ENCODE measurements around the gene THOC6.

The THOC6 gene

DNA sequence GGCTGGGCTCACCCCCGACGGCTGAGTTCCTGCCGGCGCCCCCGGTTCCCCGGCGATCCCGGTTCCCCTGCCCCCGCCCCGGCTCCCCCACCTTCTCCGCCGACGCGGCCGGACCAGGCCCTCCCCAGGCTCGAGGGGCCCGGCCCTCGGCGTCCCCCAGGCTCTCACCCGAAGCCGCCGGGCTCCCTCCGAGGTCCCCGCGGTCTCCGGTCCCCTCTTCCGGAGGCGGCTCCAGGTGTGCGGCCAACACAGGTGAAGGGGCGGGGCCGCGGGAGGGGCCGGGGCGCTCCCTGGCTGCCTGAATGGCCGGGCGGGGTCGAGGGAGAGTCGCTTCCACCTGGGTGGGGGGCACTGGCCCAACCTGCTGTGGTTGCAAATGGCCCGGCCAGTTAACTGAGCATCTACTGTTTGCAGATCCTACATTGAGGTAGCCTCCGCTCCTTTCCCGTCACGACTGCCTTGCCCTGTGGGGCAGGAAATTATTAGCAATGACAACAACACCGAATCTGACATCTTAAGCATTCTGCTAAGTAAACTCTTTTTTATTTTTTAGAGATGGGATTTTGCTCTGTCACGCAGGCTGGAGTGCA, 13.0 kb downstream of the THOC6 start, which contains the start of gene BICDL2:
BICDL2 (minus strand) TSS at position 219 of the 590 bp plus-strand sequence. CDS start 1,448 bp downstream, outside the sequence.
- no peak within 1 kb of the TSS for H3K27ac ChIP-seq
- TF ChIP-seq, protein P1, sequence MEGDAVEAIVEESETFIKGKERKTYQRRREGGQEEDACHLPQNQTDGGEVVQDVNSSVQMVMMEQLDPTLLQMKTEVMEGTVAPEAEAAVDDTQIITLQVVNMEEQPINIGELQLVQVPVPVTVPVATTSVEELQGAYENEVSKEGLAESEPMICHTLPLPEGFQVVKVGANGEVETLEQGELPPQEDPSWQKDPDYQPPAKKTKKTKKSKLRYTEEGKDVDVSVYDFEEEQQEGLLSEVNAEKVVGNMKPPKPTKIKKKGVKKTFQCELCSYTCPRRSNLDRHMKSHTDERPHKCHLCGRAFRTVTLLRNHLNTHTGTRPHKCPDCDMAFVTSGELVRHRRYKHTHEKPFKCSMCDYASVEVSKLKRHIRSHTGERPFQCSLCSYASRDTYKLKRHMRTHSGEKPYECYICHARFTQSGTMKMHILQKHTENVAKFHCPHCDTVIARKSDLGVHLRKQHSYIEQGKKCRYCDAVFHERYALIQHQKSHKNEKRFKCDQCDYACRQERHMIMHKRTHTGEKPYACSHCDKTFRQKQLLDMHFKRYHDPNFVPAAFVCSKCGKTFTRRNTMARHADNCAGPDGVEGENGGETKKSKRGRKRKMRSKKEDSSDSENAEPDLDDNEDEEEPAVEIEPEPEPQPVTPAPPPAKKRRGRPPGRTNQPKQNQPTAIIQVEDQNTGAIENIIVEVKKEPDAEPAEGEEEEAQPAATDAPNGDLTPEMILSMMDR (conservative IDR thresholded peaks at IDR 0.05; ENCODE audit: low read depth) = no peak
- CTCF ChIA-PET = no interaction called here
- POLR2A ChIA-PET (ENCODE audit: low non-redundant PET) = no interaction called here
- DNase-seq (ENCODE audit: low spot score) = no peak

DNA sequence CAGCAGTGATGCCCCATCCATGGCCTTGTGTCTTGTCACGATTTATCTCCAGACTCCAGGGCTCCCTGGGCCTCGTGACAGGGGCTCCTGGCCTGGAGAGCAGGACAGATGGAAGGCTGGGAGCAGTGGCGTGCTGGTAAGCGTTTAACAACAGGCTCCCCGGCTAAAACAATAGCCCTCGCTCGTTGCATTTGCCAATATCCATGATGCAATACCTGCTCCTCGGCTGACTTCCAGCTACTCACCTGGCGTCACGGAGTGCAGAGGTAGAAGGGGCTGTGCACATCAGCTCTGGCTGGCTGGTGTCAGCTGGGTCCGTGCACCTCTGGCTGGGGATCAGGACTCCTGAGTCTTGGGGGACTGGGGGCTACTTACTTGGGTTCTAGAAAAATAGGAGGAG, 14.4 kb downstream of the THOC6 start:
- DNase-seq (ENCODE audit: low spot score) = peak; percentile 79
- no peak overlapping the region for H3K27ac ChIP-seq
- POLR2A ChIA-PET (ENCODE audit: low non-redundant PET) = no interaction called here
- CTCF ChIA-PET = interaction anchor here (0.6 to 1.2 kb wide), 5 partner anchors 9 to 1423 kb away, joined by 3 to 4 read pairs (median 3); no protein-coding TSS in a partner anchor
- TF ChIP-seq, protein P1 (conservative IDR thresholded peaks at IDR 0.05; ENCODE audit: low read depth) = no peak

DNA sequence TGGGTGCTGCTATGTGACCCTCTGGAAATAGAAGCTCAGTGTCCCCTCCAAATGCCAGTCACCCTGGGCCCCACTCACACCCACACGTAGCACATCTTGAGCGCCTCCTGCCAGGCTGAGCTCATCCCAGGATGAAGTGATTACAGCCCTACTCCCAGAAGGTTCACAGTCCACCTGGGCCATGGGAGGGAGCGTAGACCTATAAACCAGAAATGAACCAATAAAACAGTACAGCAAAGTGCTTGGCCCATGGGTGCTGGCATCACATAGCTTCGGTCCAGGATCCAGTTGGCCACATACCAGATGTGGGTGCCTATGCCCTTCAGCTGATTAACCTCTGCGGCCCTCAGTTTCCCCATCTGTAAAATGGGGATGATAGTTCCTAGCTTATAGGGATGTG, 15.1 kb downstream of the THOC6 start:
- ChIA-PET POLR2A (ENCODE audit: low non-redundant PET) (no interaction called here), CTCF (interaction anchor here (0.7 to 1.2 kb wide), 3 partner anchors 10 to 105 kb away, joined by 3 to 4 read pairs (median 3); no protein-coding TSS in a partner anchor)
- TF ChIP-seq, protein P1 (conservative IDR thresholded peaks at IDR 0.05; ENCODE audit: low read depth) = no peak
- no peak overlapping the region for H3K27ac ChIP-seq
- no peak for DNase-seq (ENCODE audit: low spot score)

DNA sequence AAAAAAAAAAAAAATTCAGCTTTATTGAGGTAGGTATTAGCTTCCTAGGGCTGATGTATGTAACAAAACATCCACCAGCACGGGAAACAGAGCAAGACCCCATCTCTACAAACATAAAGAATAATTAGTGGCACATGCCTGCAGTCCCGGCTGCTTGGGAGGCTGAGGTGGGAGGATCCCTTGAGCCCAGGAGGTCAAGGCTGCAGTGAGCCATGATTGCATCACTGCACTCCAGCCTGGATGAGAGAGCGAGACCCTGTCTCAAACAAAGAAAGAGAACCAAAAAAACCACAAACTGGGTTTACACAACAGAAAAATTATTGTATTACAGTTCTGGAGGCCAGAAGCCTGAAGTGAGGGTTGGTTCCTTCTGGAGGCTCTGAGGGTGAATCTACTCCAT, 18.5 kb downstream of the THOC6 start:
- ChIA-PET POLR2A (ENCODE audit: low non-redundant PET) (no interaction called here), CTCF (interaction anchor here (0.7 to 1.4 kb wide), 3 partner anchors 9 to 17 kb away, joined by 3 to 5 read pairs (median 5); no protein-coding TSS in a partner anchor)
- TF ChIP-seq, protein P1 (conservative IDR thresholded peaks at IDR 0.05; ENCODE audit: low read depth) = no peak
- no peak overlapping the region for H3K27ac ChIP-seq
- no peak for DNase-seq (ENCODE audit: low spot score)

DNA sequence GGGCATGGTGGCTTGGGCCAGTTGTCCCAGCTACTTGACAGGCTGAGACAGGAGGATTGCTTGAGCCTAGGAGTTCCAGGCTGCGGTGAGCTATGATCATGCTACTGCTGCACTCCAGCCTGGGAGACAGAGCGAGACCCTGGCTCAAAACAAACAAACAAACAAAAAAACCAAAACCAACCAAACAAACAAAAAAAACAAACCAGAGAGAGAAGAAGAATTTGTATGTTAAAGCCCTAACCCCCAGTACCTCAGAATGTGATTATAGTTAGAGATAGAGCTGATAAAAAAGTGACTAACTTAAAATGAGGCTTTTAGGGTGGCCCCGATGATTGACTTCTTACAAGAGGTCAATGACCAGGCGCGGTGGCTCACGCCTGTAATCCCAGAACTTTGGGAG, 20.9 kb downstream of the THOC6 start:
- no peak overlapping the region for H3K27ac ChIP-seq
- TF ChIP-seq, protein P1 (conservative IDR thresholded peaks at IDR 0.05; ENCODE audit: low read depth) = no peak

DNA sequence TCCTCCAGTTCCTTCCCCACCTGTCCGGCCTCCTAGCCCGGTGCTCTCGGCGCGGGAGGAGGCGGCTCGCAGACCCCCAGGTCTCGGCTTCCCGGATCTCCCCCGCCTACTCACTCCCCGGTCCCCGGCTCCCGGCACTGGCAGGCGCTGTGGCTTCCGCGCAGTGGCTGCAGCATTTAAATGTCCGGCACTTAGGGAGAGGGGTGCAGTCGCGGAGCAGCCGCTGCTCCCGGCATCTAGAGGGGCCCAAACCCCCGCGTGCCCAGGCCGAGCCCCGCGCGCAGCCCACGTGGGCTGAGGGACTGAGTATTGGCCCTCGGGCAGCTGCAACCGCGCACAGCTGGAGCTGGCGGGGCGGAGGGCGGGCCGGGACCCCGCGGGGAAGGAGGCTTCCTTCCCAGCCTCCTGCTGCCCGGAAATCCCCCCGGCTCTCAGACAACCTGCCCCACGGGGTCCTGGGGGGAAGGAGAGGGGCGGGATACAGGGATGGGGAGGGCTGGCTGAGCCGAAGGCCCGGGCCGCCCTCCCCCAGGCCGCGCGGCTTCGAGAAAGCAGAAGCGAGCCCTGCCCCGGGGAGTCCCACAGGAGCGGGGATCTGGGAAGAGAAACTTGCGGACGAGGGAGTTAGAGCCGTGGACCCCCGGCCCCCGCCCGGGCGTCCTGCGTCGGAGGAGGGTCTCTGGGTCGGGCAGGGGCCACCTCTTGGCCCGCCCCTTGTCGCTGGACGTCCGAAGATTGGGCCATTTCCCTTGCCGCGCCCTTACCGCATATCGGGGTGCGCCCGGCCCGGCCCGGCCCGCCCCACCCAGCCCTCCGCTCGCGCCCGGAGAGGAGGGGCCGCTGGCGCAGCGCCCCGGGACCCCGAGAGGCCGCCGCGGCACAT, 22.2 kb downstream of the THOC6 start, which contains the start of gene MMP25:
MMP25 (plus strand) TSS at position 804 of the 883 bp plus-strand sequence. CDS start 357 bp downstream, outside the sequence.
- POLR2A ChIA-PET (ENCODE audit: low non-redundant PET) = no interaction called here
- CTCF ChIA-PET = interaction anchor here (0.6 to 2.3 kb wide), 2 partner anchors 14 to 65 kb away, joined by 8 to 12 read pairs; no protein-coding TSS in a partner anchor
- no peak within 1 kb of the TSS for H3K27ac ChIP-seq
- DNase-seq (ENCODE audit: low spot score) = no peak
- TF ChIP-seq, protein P1 (conservative IDR thresholded peaks at IDR 0.05; ENCODE audit: low read depth) = no peak

More for the DNA sequence above, 20.9 kb downstream of the THOC6 start:
- ChIA-PET CTCF (interaction anchor here (0.7 to 2.3 kb wide), 2 partner anchors 13 to 36 kb away, joined by 3 to 12 read pairs; no protein-coding TSS in a partner anchor), POLR2A (ENCODE audit: low non-redundant PET) (no interaction called here)
- no peak for DNase-seq (ENCODE audit: low spot score)

Measured in RWPE1 (cell line).